H1 (cell line): ENCODE measurements around the gene PALM3. TPM values are rescaled to one million over a fixed set of nuclear protein-coding genes. Genes with fewer than 3 reads are reported as not detected.
A peak's percentile ranks its signal among the peaks of the same experiment; 100 is the strongest.

Experiments
- CTCF ChIA-PET: fragments of 300-600 bp; sonication (Branson Sonifier 250); formaldehyde crosslinking; loops from one replicate; lab custom pipeline; 2021; ENCODE audit not compliant: partially characterized antibody; lab: Charles Lee
- POLR2A ChIA-PET: fragments of 300-600 bp; sonication (Branson Sonifier 250); formaldehyde crosslinking; loops from one replicate; lab custom pipeline; 2021; ENCODE audit warnings: inconsistent platforms; ENCODE audit not compliant: partially characterized antibody; lab: Charles Lee
- DNase-seq, 2 experiments: peaks; one replicate each; pipeline versions ENCODE4 v3.0.0 to v3.0.0-alpha.2; 2010 to 2022; ENCODE audit warnings: low spot score in 2 of 2, low read depth in 1 of 2, mixed read lengths in 1 of 2
- FAIRE-seq: peaks from 2 replicates; lab custom pipeline; 2011; peaks lifted over from hg19 to GRCh38; lab: Jason Lieb, UNC
- H2AFZ ChIP-seq: 2 replicates; pipeline ENCODE4 v1.8.1; 2012; ENCODE audit warnings: low read length, inconsistent platforms
- H2AK5ac ChIP-seq: 2 replicates; pipeline ENCODE4 v1.6.1; 2013; ENCODE audit warnings: low read depth, low read length
- H2BK120ac ChIP-seq: replicated peaks from 2 replicates; pipeline ENCODE3; 2013; ENCODE audit warnings: low read depth, low read length, inconsistent platforms
- H2BK12ac ChIP-seq: 2 replicates; pipeline ENCODE4 v1.6.1; 2013; ENCODE audit warnings: low read depth, low read length
- H2BK15ac ChIP-seq: 2 replicates; pipeline ENCODE4 v1.6.1; 2013; ENCODE audit warnings: low read length
- H2BK20ac ChIP-seq: 2 replicates; pipeline ENCODE4 v1.6.1; 2013; ENCODE audit warnings: low read length
- H2BK5ac ChIP-seq: 2 replicates; pipeline ENCODE4 v1.6.1; 2013; ENCODE audit warnings: low read depth, low read length
- H3K14ac ChIP-seq: 2 replicates; pipeline ENCODE4 v1.6.1; 2013; ENCODE audit warnings: inconsistent platforms; ENCODE audit not compliant: insufficient read length
- H3K18ac ChIP-seq: 2 replicates; pipeline ENCODE4 v1.6.1; 2013; ENCODE audit warnings: low read length; ENCODE audit errors: extremely low read depth
- H3K23ac ChIP-seq: 2 replicates; pipeline ENCODE4 v1.6.1; 2013; ENCODE audit warnings: inconsistent platforms; ENCODE audit not compliant: insufficient read length
- H3K23me2 ChIP-seq: 2 replicates; pipeline ENCODE4 v1.6.1; 2013; ENCODE audit warnings: low read depth, low read length
- H3K27ac ChIP-seq: 2 replicates; pipeline ENCODE4 v1.6.1; 2011; ENCODE audit warnings: low read depth, low read length, inconsistent platforms
- H3K27me3 ChIP-seq, 4 experiments: replicated peaks in 1 of 4; 1 replicate in 1 of 4; 2 replicates in 3 of 4; pipeline versions ENCODE4 v1.6.1 to v1.8.1; 2011 to 2013; ENCODE audit warnings: low read length in 3 of 4, mild to moderate bottlenecking in 3 of 4, inconsistent platforms in 2 of 4, mixed read lengths in 2 of 4, moderate library complexity in 1 of 4; ENCODE audit not compliant: control insufficient read depth in 3 of 4, insufficient read depth in 3 of 4; ENCODE audit errors: extremely low read depth in 1 of 4
- H3K36me3 ChIP-seq, 4 experiments: 2 replicates each; pipeline versions ENCODE4 v1.6.1 to v1.8.1; 2011 to 2013; ENCODE audit warnings: mild to moderate bottlenecking in 4 of 4, low read length in 3 of 4, moderate library complexity in 2 of 4, control low read depth in 1 of 4, inconsistent platforms in 1 of 4; ENCODE audit not compliant: insufficient read depth in 4 of 4, control insufficient read depth in 2 of 4
- H3K4ac ChIP-seq: replicated peaks from 2 replicates; pipeline ENCODE3; 2013; ENCODE audit warnings: low read length, low read depth, mixed read lengths, inconsistent platforms; ENCODE audit not compliant: insufficient read length
- H3K4me1 ChIP-seq, 4 experiments: replicated peaks in 1 of 4; 1 replicate in 1 of 4; 2 replicates in 3 of 4; pipeline versions ENCODE4 v1.6.1 to v1.8.1; 2011 to 2013; ENCODE audit warnings: low read length in 3 of 4, inconsistent platforms in 2 of 4, mixed read lengths in 1 of 4; ENCODE audit not compliant: insufficient read depth in 4 of 4, control insufficient read depth in 3 of 4
- H3K4me2 ChIP-seq, 2 experiments: 2 replicates each; pipeline versions ENCODE4 v1.6.1 to v1.8.1; 2011 to 2013; ENCODE audit warnings: low read depth in 2 of 2, low read length in 2 of 2, control low read depth in 1 of 2, inconsistent platforms in 1 of 2, mild to moderate bottlenecking in 1 of 2; ENCODE audit not compliant: insufficient read depth in 1 of 2
- H3K4me3 ChIP-seq, 4 experiments: fragments of 200-600, 300-600 bp in 1 of 4; sonication (generic), shearing (Covaris generic), sonication (Bioruptor Twin) in 1 of 4; 2 replicates each; pipeline versions ENCODE4 v1.5.1 to v1.8.1; 2011 to 2016; ENCODE audit warnings: low read length in 4 of 4, low read depth in 3 of 4, control low read depth in 2 of 4, inconsistent platforms in 2 of 4, mild to moderate bottlenecking in 2 of 4, mixed read lengths in 1 of 4, moderate library complexity in 1 of 4; ENCODE audit not compliant: insufficient read depth in 2 of 4; ENCODE audit errors: extremely low read depth in 1 of 4
- H3K56ac ChIP-seq: replicated peaks from 2 replicates; pipeline ENCODE3; 2013; ENCODE audit warnings: low read depth, mild to moderate bottlenecking, mixed read lengths, low read length, inconsistent platforms; ENCODE audit not compliant: insufficient read length
- H3K79me1 ChIP-seq: 2 replicates; pipeline ENCODE4 v1.6.1; 2013; ENCODE audit warnings: low read depth, low read length, control low read depth
- H3K79me2 ChIP-seq, 2 experiments: 2 replicates each; pipeline versions ENCODE4 v1.6.1 to v1.8.1; 2012 to 2013; ENCODE audit warnings: low read length in 2 of 2, mild to moderate bottlenecking in 2 of 2, inconsistent platforms in 1 of 2; ENCODE audit not compliant: insufficient read depth in 2 of 2, control insufficient read depth in 1 of 2
- H3K9ac ChIP-seq, 4 experiments: replicated peaks in 1 of 4; 1 replicate in 1 of 4; 2 replicates in 3 of 4; pipeline versions ENCODE4 v1.6.1 to v1.8.1; 2011 to 2013; ENCODE audit warnings: low read depth in 3 of 4, low read length in 3 of 4, control low read depth in 2 of 4, mild to moderate bottlenecking in 2 of 4, moderate library complexity in 2 of 4, inconsistent platforms in 1 of 4; ENCODE audit errors: extremely low read depth in 1 of 4
- H3K9me3 ChIP-seq, 2 experiments: 2 replicates each; pipeline versions ENCODE4 v1.6.1 to v1.8.1; 2012 to 2013; ENCODE audit warnings: mild to moderate bottlenecking in 2 of 2, moderate library complexity in 2 of 2, control low read depth in 1 of 2, inconsistent platforms in 1 of 2, low read depth in 1 of 2, low read length in 1 of 2, mixed read lengths in 1 of 2; ENCODE audit not compliant: insufficient read depth in 2 of 2
- H4K20me1 ChIP-seq, 2 experiments: replicated peaks in 1 of 2; 2 replicates each; pipeline versions ENCODE3 to v1.8.1; 2011 to 2013; ENCODE audit warnings: inconsistent platforms in 2 of 2, low read length in 2 of 2, mild to moderate bottlenecking in 1 of 2; ENCODE audit not compliant: insufficient read depth in 2 of 2, control insufficient read depth in 1 of 2
- H4K5ac ChIP-seq: 2 replicates; pipeline ENCODE4 v1.6.1; 2013; ENCODE audit warnings: low read length, low read depth, mixed read lengths, inconsistent platforms; ENCODE audit not compliant: insufficient read length
- H4K8ac ChIP-seq: 2 replicates; pipeline ENCODE4 v1.8.0; 2013; ENCODE audit warnings: mild to moderate bottlenecking, moderate library complexity, low read length, inconsistent platforms; ENCODE audit not compliant: insufficient read depth; ENCODE audit errors: extremely low read depth
- H4K91ac ChIP-seq: replicated peaks from 2 replicates; pipeline ENCODE3; 2013; ENCODE audit warnings: low read length, mixed read lengths, inconsistent platforms; ENCODE audit not compliant: insufficient read length
- JUN ChIP-seq: IDR thresholded peaks from 2 replicates; pipeline ENCODE4 v1.6.1; 2011; ENCODE audit warnings: low read depth, mild to moderate bottlenecking, improper control_type of control experiment, low read length
- MAFK ChIP-seq: IDR thresholded peaks from 2 replicates; pipeline ENCODE4 v1.6.1; 2012; ENCODE audit warnings: low read depth, mild to moderate bottlenecking, improper control_type of control experiment, low read length
- POU5F1 ChIP-seq: IDR thresholded peaks from 2 replicates; pipeline ENCODE4 v1.6.1; 2011; ENCODE audit warnings: low read depth, mild to moderate bottlenecking, low read length, moderate library complexity
- WGBS, 2 experiments: shearing (Covaris generic) in 1 of 2; methylation state at CpG; one replicate each; pipeline versions ENCODE4 v1.1.6 to v1.1.7; 2013 to 2015; ENCODE audit warnings: low lambda C conversion rate in 2 of 2, mixed read lengths in 2 of 2, inconsistent platforms in 1 of 2, low coverage in 1 of 2, missing lambda C conversion rate in 1 of 2; ENCODE audit not compliant: insufficient replicate concordance in 2 of 2, insufficient coverage in 1 of 2, insufficient read length in 1 of 2; ENCODE audit errors: extremely low coverage in 1 of 2, missing lambda C conversion rate in 1 of 2; 5-methylcytosine and 5-hydroxymethylcytosine counted together
- polyA plus RNA-seq, 7 experiments: library from polyadenylated mRNA; depleted of rRNA in 3 of 7; stranded (reverse) in 5 of 7; unstranded in 2 of 7; fragments of >200 nt in 5 of 7; fragments of 200-250 nt in 2 of 7; gene quantifications; 1 replicate in 5 of 7; 2 replicates in 1 of 7; 4 replicates in 1 of 7; pipeline versions ENCODE4 v1.2.1 to v1.2.3, GENCODE V29; 2011 to 2013; ENCODE audit warnings: missing spikeins in 2 of 7, mixed read lengths in 2 of 7
- total RNA-seq: library from RNA; stranded (reverse); fragmentation: NEBNext Ultra II Directional; extraction: Animal tissue kit (Norgen Biotek cat#: 25700); gene quantifications from 2 replicates; pipeline ENCODE4 v1.2.1, GENCODE V29; 2021

Gene PALM3
- total and polyA plus RNA-seq, 2 of the 8 experiments (the other 6 are each of a cell fraction or from before 2014, with no cell fraction given) = 5.8 to 31.3 TPM

- no CpG with 5 or more reads among the region's 65 CpGs for WGBS, 2 experiments
- POLR2A ChIA-PET = interaction anchor here (1.1 to 1.7 kb wide), 3 partner anchors 19 to 46 kb away, joined by 3 to 6 read pairs (median 5); partner anchors contain the start of gene ASF1B
Measured at GRCh38 chr19:14090509-14091080, 28.7 kb upstream of the PALM3 start, which contains the start of gene SAMD1. TSS of gene SAMD1 (minus strand) at chr19:14090751.

More at GRCh38 chr19:14090509-14091080, 28.7 kb upstream of the PALM3 start, which contains the start of gene SAMD1:
- H2AFZ ChIP-seq = no peak within 1 kb of the TSS
- H3K79me2 ChIP-seq = no peaks in the 10 kb centered on the region
- peak within 1 kb of the TSS; percentile 22 for H4K5ac ChIP-seq
- H3K27me3 ChIP-seq = peaks cover 0 to 6% (median 2%) of the 10 kb centered on the region in 4 experiments; a peak in 4 of 7 replicates
- no peak within 1 kb of the TSS for H3K23ac ChIP-seq
- H2BK15ac ChIP-seq = no peak within 1 kb of the TSS
- no peak within 1 kb of the TSS for H2BK5ac ChIP-seq
- peaks cover 3 to 5% (median 4%) of the 10 kb centered on the region in 4 experiments for H3K4me1 ChIP-seq
- no peak within 1 kb of the TSS for H2AK5ac ChIP-seq
- H3K4ac ChIP-seq = no peak within 1 kb of the TSS
- no peak within 1 kb of the TSS for H3K14ac ChIP-seq
- H3K9me3 ChIP-seq = peaks cover 8% of the 10 kb centered on the region in 2 experiments; a peak in 3 of 4 replicates
- CTCF ChIA-PET = interaction anchor here (1.0 to 1.6 kb wide), 4 partner anchors 20 to 25 kb away, joined by 3 to 11 read pairs (median 6); a partner anchor contains a TSS
- H3K23me2 ChIP-seq = peaks cover 11% of the 10 kb centered on the region
- H2BK120ac ChIP-seq = no peak within 1 kb of the TSS
- no peak for FAIRE-seq
- H3K56ac ChIP-seq = peak within 1 kb of the TSS; percentile 30
- H4K8ac ChIP-seq = peak within 1 kb of the TSS; percentile 57; the same call in 1 of the 2 replicates
- no peak within 1 kb of the TSS for H2BK12ac ChIP-seq
- H3K79me1 ChIP-seq = no peaks in the 10 kb centered on the region
- H3K27ac ChIP-seq = no peak within 1 kb of the TSS
- peaks cover 0 to 13% (median 4%) of the 10 kb centered on the region in 4 experiments; a peak in 3 of 8 replicates for H3K36me3 ChIP-seq
- peak in 1 of 2 experiments; percentile 67 for DNase-seq
- H3K18ac ChIP-seq = no peak within 1 kb of the TSS; the same call in 1 of the 2 replicates
- peak within 1 kb of the TSS; percentile 56 to 83 (median 71) for H3K4me3 ChIP-seq
- H3K9ac ChIP-seq = peak within 1 kb of the TSS; percentile 13 to 73 (median 26); a peak in 4 of 7 replicates
- peak within 1 kb of the TSS; percentile 74 to 80 for H3K4me2 ChIP-seq
- no peak within 1 kb of the TSS for H4K91ac ChIP-seq
- peaks cover 4 to 6% of the 10 kb centered on the region in 2 experiments for H4K20me1 ChIP-seq
- no peak within 1 kb of the TSS for H2BK20ac ChIP-seq
- no peak for TF ChIP-seq MAFK
- no peak for TF ChIP-seq JUN
- TF ChIP-seq POU5F1 = no peak
